SHP77 (cell line): ENCODE measurements around the gene CNGA1.
"Not testable (repeated sequence)": the region's sequence is repeated elsewhere in the genome, so short reads cannot be mapped to it uniquely, and the experiment has no call there.

Experiments used
- DNase-seq, 2 experiments: peaks; one replicate each; lab custom pipeline; 2025; lab: John Stamatoyannopoulos, UW

CNGA1 gene

GRCh38 chr4:48030470-48030869, 14.0 kb upstream of the CNGA1 start:
- DNase-seq, result no peak

GRCh38 chr4:48028696-48029095, 12.2 kb upstream of the CNGA1 start:
- no peak for DNase-seq

- no peak for DNase-seq
Observed at GRCh38 chr4:48027653-48028052, 11.2 kb upstream of the CNGA1 start.

- peak; percentile 58 to 64 for DNase-seq
Observed at GRCh38 chr4:48025005-48025404, 8.5 kb upstream of the CNGA1 start.

GRCh38 chr4:48024522-48024921, 8.0 kb upstream of the CNGA1 start:
- no peak for DNase-seq

- DNase-seq, result no peak
Observed at GRCh38 chr4:48022192-48022799, 5.8 kb upstream of the CNGA1 start.

GRCh38 chr4:48021100-48021499, 4.6 kb upstream of the CNGA1 start:
- DNase-seq, result no peak

GRCh38 chr4:48018112-48018511, 1.6 kb upstream of the CNGA1 start:
- no peak for DNase-seq

GRCh38 chr4:48017108-48017571, 659 bp upstream of the CNGA1 start:
- DNase-seq, result no peak

GRCh38 chr4:48015678-48016077, 803 bp downstream of the CNGA1 start:
- no peak for DNase-seq

- DNase-seq, result no peak
Observed at GRCh38 chr4:48015216-48015615, 1.3 kb downstream of the CNGA1 start.

- no peak for DNase-seq
Observed at GRCh38 chr4:48012824-48013223, 3.7 kb downstream of the CNGA1 start.

GRCh38 chr4:48011722-48012121, 4.8 kb downstream of the CNGA1 start:
- DNase-seq, result no peak

GRCh38 chr4:48010906-48011305, 5.6 kb downstream of the CNGA1 start:
- not testable (repeated sequence) for DNase-seq

GRCh38 chr4:48008021-48008596, 8.4 kb downstream of the CNGA1 start:
- no peak for DNase-seq

GRCh38 chr4:48005781-48006180, 10.7 kb downstream of the CNGA1 start:
- no peak for DNase-seq

GRCh38 chr4:48003568-48003967, 12.9 kb downstream of the CNGA1 start:
- not testable (repeated sequence) for DNase-seq

GRCh38 chr4:48002267-48002666, 14.2 kb downstream of the CNGA1 start:
- DNase-seq, result no peak

- no peak for DNase-seq
Observed at GRCh38 chr4:47996021-47996420, 20.5 kb downstream of the CNGA1 start.

- DNase-seq, result not testable (repeated sequence)
Observed at GRCh38 chr4:47992475-47992874, 24.0 kb downstream of the CNGA1 start.

- no peak for DNase-seq
Observed at GRCh38 chr4:47990145-47990544, 26.3 kb downstream of the CNGA1 start.

GRCh38 chr4:47974566-47974965, 41.9 kb downstream of the CNGA1 start:
- DNase-seq, result no peak

- DNase-seq, result no peak
Observed at GRCh38 chr4:47972721-47973120, 43.8 kb downstream of the CNGA1 start.

GRCh38 chr4:47972181-47972580, 44.3 kb downstream of the CNGA1 start:
- no peak for DNase-seq
